ENCODE measurements around the gene NPLOC4. TPM values are rescaled to one million over a fixed set of nuclear protein-coding genes. Genes with fewer than 3 reads are reported as not detected.
"Not testable (repeated sequence)": the region's sequence is repeated elsewhere in the genome, so short reads cannot be mapped to it uniquely, and the experiment has no call there.

The NPLOC4 gene
- total RNA-seq, 1 experiment from 2014 or later, result 208 TPM

GRCh38 chr17:81590121-81590520 is 46.8 kb downstream of the NPLOC4 start:
- H3K27me3 ChIP-seq (ENCODE audit: insufficient read depth, low read depth), result no peaks in the 10 kb centered on the region
- H3K9me3 ChIP-seq (ENCODE audit: insufficient read depth, low read depth), result no peaks in the 10 kb centered on the region
- no TSS peak for BruUV-seq (replicated peaks)
- intact Hi-C loops (cut with micrococcal nuclease; ENCODE audit: unreplicated experiment), result no loop called here
- no peak overlapping the region for H3K4me2 ChIP-seq
- H3K79me2 ChIP-seq (ENCODE audit: low read depth), result no peaks in the 10 kb centered on the region
- H3K9me2 ChIP-seq (ENCODE audit: insufficient read depth), result no peaks in the 10 kb centered on the region
- CTCF ChIA-PET, result no interaction called here
- TF ChIP-seq CTCF (conservative IDR thresholded peaks at IDR 0.05) (no peak), EZH2 (IDR thresholded peaks at IDR 0.05; ENCODE audit: low read depth) (no peak)
- no peak overlapping the region for H3K4me3 ChIP-seq
- H3F3A ChIP-seq (ENCODE audit: insufficient read depth, low read depth), result no peaks in the 10 kb centered on the region
- peaks cover 11% of the 10 kb centered on the region; the same call in 1 of the 2 replicates for H4K20me1 ChIP-seq (ENCODE audit: insufficient read depth)
- no peaks in the 10 kb centered on the region for H3K4me1 ChIP-seq (replicated peaks; ENCODE audit: insufficient read depth)
- no peak overlapping the region for H2AFZ ChIP-seq
- H3K36me3 ChIP-seq (ENCODE audit: low read depth), result 0 out of 2 replicates have a peak, but pooled peaks cover 4% of the 10 kb centered on the region
- DNase-seq, result no peak
- H3K27ac ChIP-seq, result no peak overlapping the region
- POLR2A ChIA-PET (ENCODE audit: unreplicated experiment), result interaction anchor here (0.7 kb wide), 1 partner anchor 553 kb away, joined by 3 read pairs; no protein-coding TSS in a partner anchor

- H3K4me3 ChIP-seq, result no peak overlapping the region
- BruUV-seq (replicated peaks), result no TSS peak
- peaks cover 11% of the 10 kb centered on the region; the same call in 1 of the 2 replicates for H4K20me1 ChIP-seq (ENCODE audit: insufficient read depth)
- H3K27ac ChIP-seq, result no peak overlapping the region
- DNase-seq, result no peak
- ChIA-PET POLR2A (ENCODE audit: unreplicated experiment) (no interaction called here), CTCF (no interaction called here)
- no peaks in the 10 kb centered on the region for H3K27me3 ChIP-seq (ENCODE audit: insufficient read depth, low read depth)
- no peaks in the 10 kb centered on the region for H3K4me1 ChIP-seq (replicated peaks; ENCODE audit: insufficient read depth)
- intact Hi-C loops (cut with micrococcal nuclease; ENCODE audit: unreplicated experiment), result no loop called here
- TF ChIP-seq EZH2 (IDR thresholded peaks at IDR 0.05; ENCODE audit: low read depth), result no peak
- no peak for TF ChIP-seq CTCF (conservative IDR thresholded peaks at IDR 0.05)
- H3K79me2 ChIP-seq (ENCODE audit: low read depth), result no peaks in the 10 kb centered on the region
- H2AFZ ChIP-seq, result no peak overlapping the region
- H3K9me2 ChIP-seq (ENCODE audit: insufficient read depth), result no peaks in the 10 kb centered on the region
- H3K36me3 ChIP-seq (ENCODE audit: low read depth), result 0 out of 2 replicates have a peak, but pooled peaks cover 4% of the 10 kb centered on the region
- no peaks in the 10 kb centered on the region for H3K9me3 ChIP-seq (ENCODE audit: insufficient read depth, low read depth)
- H3F3A ChIP-seq (ENCODE audit: insufficient read depth, low read depth), result peaks cover under 1% of the 10 kb centered on the region; the same call in 1 of the 2 replicates
- no peak overlapping the region for H3K4me2 ChIP-seq
Observed at GRCh38 chr17:81589612-81590011, 47.3 kb downstream of the NPLOC4 start.

- no peak for TF ChIP-seq CTCF (conservative IDR thresholded peaks at IDR 0.05)
- no peak for TF ChIP-seq EZH2 (IDR thresholded peaks at IDR 0.05; ENCODE audit: low read depth)
- Histone ChIP-seq H3K4me1 (replicated peaks; ENCODE audit: insufficient read depth) (no peaks in the 10 kb centered on the region), H3K79me2 (ENCODE audit: low read depth) (no peaks in the 10 kb centered on the region), H3K4me2 (no peak overlapping the region), H3F3A (ENCODE audit: insufficient read depth, low read depth) (peaks cover 8% of the 10 kb centered on the region; the same call in 1 of the 2 replicates), H3K27me3 (ENCODE audit: insufficient read depth, low read depth) (no peaks in the 10 kb centered on the region), H3K9me2 (ENCODE audit: insufficient read depth) (no peaks in the 10 kb centered on the region), H2AFZ (no peak overlapping the region), H3K36me3 (ENCODE audit: low read depth) (no peaks in the 10 kb centered on the region), H3K4me3 (no peak overlapping the region), H3K9me3 (ENCODE audit: insufficient read depth, low read depth) (no peaks in the 10 kb centered on the region), H3K27ac (no peak overlapping the region), H4K20me1 (ENCODE audit: insufficient read depth) (0 out of 2 replicates have a peak, but pooled peaks cover 7% of the 10 kb centered on the region)
- ChIA-PET CTCF (interaction anchor here (0.6 kb wide), 1 partner anchor 33 kb away, joined by 3 read pairs; no protein-coding TSS in a partner anchor), POLR2A (ENCODE audit: unreplicated experiment) (interaction anchor here (0.6 kb wide), 1 partner anchor 19 kb away, joined by 4 read pairs; no protein-coding TSS in a partner anchor)
- BruUV-seq (replicated peaks), result no TSS peak
- intact Hi-C loops (cut with micrococcal nuclease; ENCODE audit: unreplicated experiment), result no loop called here
- DNase-seq, result no peak
Observed at GRCh38 chr17:81586096-81586495, 50.8 kb downstream of the NPLOC4 start.

- H3K4me1 ChIP-seq (replicated peaks; ENCODE audit: insufficient read depth); H3K27me3 ChIP-seq (ENCODE audit: insufficient read depth, low read depth); DNase-seq; CTCF ChIA-PET; H4K20me1 ChIP-seq (ENCODE audit: insufficient read depth); H3K9me3 ChIP-seq (ENCODE audit: insufficient read depth, low read depth); H3F3A ChIP-seq (ENCODE audit: insufficient read depth, low read depth); H3K4me3 ChIP-seq; POLR2A ChIA-PET (ENCODE audit: unreplicated experiment); H3K9me2 ChIP-seq (ENCODE audit: insufficient read depth); H3K36me3 ChIP-seq (ENCODE audit: low read depth); intact Hi-C loops (cut with micrococcal nuclease; ENCODE audit: unreplicated experiment); H3K27ac ChIP-seq; H3K4me2 ChIP-seq; BruUV-seq (replicated peaks); H2AFZ ChIP-seq; H3K79me2 ChIP-seq (ENCODE audit: low read depth): not testable (repeated sequence)
Observed at GRCh38 chr17:81584771-81585170, 52.1 kb downstream of the NPLOC4 start.
